Smooth muscle cell (in vitro differentiated cells): ENCODE measurements around the gene SSBP3. TPM values are rescaled to one million over a fixed set of nuclear protein-coding genes. Genes with fewer than 3 reads are reported as not detected.

Source experiments
- DNase-seq: peaks from one replicate; lab custom pipeline; 2025; ENCODE audit not compliant: unreplicated experiment; lab: John Stamatoyannopoulos, UW
- H2AFZ ChIP-seq: fragments of 200-600 bp; sonication (generic); 2 replicates; pipeline ENCODE4 v1.6.0; 2016; ENCODE audit warnings: antibody characterized with exemption, low read depth, mild to moderate bottlenecking
- H3F3A ChIP-seq: fragments of 200-600 bp; sonication (generic); 2 replicates; pipeline ENCODE4 v1.6.0; 2017; ENCODE audit warnings: antibody characterized with exemption, low read depth
- H3K27ac ChIP-seq: fragments of 200-600 bp; sonication (generic); 2 replicates; pipeline ENCODE4 v1.5.1; 2016; ENCODE audit warnings: low read depth, mild to moderate bottlenecking
- H3K27me3 ChIP-seq: fragments of 200-600 bp; sonication (generic); 2 replicates; pipeline ENCODE4 v1.6.1; 2016; ENCODE audit warnings: low read depth, mild to moderate bottlenecking
- H3K36me3 ChIP-seq: fragments of 200-600 bp; sonication (generic); 2 replicates; pipeline ENCODE4 v1.5.1; 2016; ENCODE audit warnings: low read depth
- H3K4me1 ChIP-seq: fragments of 200-600 bp; sonication (generic); 2 replicates; pipeline ENCODE4 v1.5.1; 2016; ENCODE audit warnings: low read depth
- H3K4me2 ChIP-seq: fragments of 200-600 bp; sonication (generic); 2 replicates; pipeline ENCODE4 v1.6.0; 2016; ENCODE audit warnings: mild to moderate bottlenecking
- H3K4me3 ChIP-seq: fragments of 200-600 bp; sonication (generic); 2 replicates; pipeline ENCODE4 v1.5.1; 2016; ENCODE audit warnings: mild to moderate bottlenecking
- H3K79me2 ChIP-seq: fragments of 200-600 bp; sonication (generic); 2 replicates; pipeline ENCODE4 v1.6.0; 2016; ENCODE audit warnings: low read depth, mild to moderate bottlenecking
- H3K9ac ChIP-seq: fragments of 200-600 bp; sonication (generic); 2 replicates; pipeline ENCODE4 v1.6.0; 2016; ENCODE audit warnings: low read depth
- H3K9me3 ChIP-seq: fragments of 200-600 bp; sonication (generic); replicated peaks from 2 replicates; pipeline ENCODE4 v1.5.1; 2016; ENCODE audit warnings: low read depth
- H4K20me1 ChIP-seq: fragments of 200-600 bp; sonication (generic); 2 replicates; pipeline ENCODE4 v1.6.0; 2016; ENCODE audit warnings: low read depth
- WGBS: methylation state at CpG from one replicate; pipeline ENCODE4 v1.1.7; 2016; ENCODE audit warnings: low lambda C conversion rate; 5-methylcytosine and 5-hydroxymethylcytosine counted together
- polyA plus RNA-seq: library from polyadenylated mRNA; unstranded; fragments of >200 nt; fragmentation: Nextera tagmentation; extraction: Ambion mirVana; gene quantifications from 2 replicates; pipeline ENCODE4 v1.2.1, GENCODE V29; 2016
- total RNA-seq: library from RNA; depleted of rRNA; stranded (reverse); fragments of >200 nt; gene quantifications from 2 replicates; pipeline ENCODE4 v1.2.3, GENCODE V29; 2014
- TF ChIP-seq, protein P1 (sequence below): fragments of 200-600 bp; sonication (generic); IDR thresholded peaks from 2 replicates; pipeline ENCODE4 v1.5.1; 2017; ENCODE audit warnings: borderline replicate concordance, mild to moderate bottlenecking, antibody characterized with exemption; ENCODE audit not compliant: insufficient read depth, poor library complexity, severe bottlenecking

SSBP3 gene
- total and polyA plus RNA-seq, 2 experiments from 2014 or later: 26.5 to 30.1 TPM

DNA sequence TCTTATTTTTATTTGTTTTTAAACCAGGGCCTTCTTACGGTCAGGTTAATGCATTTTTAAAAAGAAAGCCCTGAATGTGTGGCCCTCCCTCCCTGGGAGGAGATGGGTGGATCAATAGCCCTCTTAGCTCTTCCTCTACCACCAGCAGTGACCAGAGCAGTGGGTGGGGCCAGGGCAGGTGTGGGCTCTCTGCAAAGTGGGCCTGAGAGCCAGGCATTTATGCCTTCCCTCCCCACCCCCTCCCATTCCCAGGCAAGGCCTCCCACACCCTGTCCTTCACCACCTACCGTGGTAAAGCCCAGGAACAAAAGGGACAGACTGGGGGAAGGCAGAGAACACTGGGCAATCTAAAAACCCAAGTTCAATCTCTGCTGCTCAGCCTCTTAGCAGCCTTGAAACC is 63.9 kb downstream of the SSBP3 start:
- Histone ChIP-seq H3K36me3 (no peaks in the 10 kb centered on the region), H3K4me3 (no peak overlapping the region), H3K4me2 (no peak overlapping the region), H3K9me3 (no peaks in the 10 kb centered on the region), H2AFZ (no peak overlapping the region), H3F3A (peaks cover 10% of the 10 kb centered on the region), H3K27me3 (no peaks in the 10 kb centered on the region), H3K79me2 (peaks cover 61% of the 10 kb centered on the region), H4K20me1 (peaks cover 86% of the 10 kb centered on the region), H3K27ac (no peak overlapping the region), H3K4me1 (peaks cover 10% of the 10 kb centered on the region), H3K9ac (no peak overlapping the region)
- TF ChIP-seq, protein P1, sequence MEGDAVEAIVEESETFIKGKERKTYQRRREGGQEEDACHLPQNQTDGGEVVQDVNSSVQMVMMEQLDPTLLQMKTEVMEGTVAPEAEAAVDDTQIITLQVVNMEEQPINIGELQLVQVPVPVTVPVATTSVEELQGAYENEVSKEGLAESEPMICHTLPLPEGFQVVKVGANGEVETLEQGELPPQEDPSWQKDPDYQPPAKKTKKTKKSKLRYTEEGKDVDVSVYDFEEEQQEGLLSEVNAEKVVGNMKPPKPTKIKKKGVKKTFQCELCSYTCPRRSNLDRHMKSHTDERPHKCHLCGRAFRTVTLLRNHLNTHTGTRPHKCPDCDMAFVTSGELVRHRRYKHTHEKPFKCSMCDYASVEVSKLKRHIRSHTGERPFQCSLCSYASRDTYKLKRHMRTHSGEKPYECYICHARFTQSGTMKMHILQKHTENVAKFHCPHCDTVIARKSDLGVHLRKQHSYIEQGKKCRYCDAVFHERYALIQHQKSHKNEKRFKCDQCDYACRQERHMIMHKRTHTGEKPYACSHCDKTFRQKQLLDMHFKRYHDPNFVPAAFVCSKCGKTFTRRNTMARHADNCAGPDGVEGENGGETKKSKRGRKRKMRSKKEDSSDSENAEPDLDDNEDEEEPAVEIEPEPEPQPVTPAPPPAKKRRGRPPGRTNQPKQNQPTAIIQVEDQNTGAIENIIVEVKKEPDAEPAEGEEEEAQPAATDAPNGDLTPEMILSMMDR: no peak
- DNase-seq: no peak
- 66% methylated on average over 2 of the region's 2 CpGs for WGBS

DNA sequence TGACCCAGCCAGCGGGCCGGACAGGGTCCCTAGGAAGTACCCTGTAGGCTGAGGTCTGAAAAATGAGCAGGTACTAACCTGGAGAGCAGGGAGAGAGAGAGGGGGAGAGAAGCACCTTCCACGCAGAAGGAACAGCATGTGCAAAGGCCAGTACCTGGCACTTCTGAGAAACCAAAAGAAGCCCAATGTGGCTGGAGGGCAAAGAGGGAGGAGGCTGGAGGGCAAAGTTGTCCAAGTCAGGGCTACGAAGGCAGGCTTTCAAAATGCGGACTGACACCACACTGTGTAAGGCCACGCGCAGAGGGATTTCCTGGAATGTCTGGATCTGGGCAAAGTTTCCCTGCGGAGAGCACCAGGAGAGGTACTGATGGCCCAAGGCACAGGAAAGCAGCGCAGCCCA is 64.4 kb downstream of the SSBP3 start:
- TF ChIP-seq, protein P1: no peak
- H3K9ac ChIP-seq: no peak overlapping the region
- no peak overlapping the region for H3K4me2 ChIP-seq
- peaks cover 10% of the 10 kb centered on the region for H3F3A ChIP-seq
- H2AFZ ChIP-seq: no peak overlapping the region
- peaks cover 81% of the 10 kb centered on the region for H4K20me1 ChIP-seq
- 94% methylated on average over 9 of the region's 9 CpGs for WGBS
- H3K4me3 ChIP-seq: no peak overlapping the region
- H3K27ac ChIP-seq: no peak overlapping the region
- H3K36me3 ChIP-seq: no peaks in the 10 kb centered on the region
- peaks cover 11% of the 10 kb centered on the region for H3K4me1 ChIP-seq
- no peak for DNase-seq
- no peaks in the 10 kb centered on the region for H3K9me3 ChIP-seq
- H3K79me2 ChIP-seq: peaks cover 56% of the 10 kb centered on the region
- H3K27me3 ChIP-seq: no peaks in the 10 kb centered on the region

DNA sequence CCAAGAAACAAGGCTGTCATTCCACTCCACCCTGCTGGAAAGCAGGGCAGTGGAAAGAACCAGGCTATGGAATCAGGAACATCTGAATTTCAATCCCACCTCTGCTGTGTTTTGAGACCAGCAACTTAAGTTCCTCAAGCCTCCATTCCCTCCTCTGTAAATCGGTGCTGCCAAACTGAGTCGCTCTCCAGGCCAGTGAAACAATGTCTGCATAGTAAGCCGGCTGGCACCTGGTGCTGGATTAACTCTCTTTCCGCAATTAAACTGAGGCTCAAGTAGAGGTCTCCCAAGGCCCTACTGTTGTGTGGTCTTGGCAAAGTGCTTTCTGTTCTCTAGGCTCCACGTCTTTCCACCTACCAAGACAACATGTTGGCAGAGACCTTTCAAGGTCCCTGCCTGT is 65.3 kb downstream of the SSBP3 start:
- H3K4me3 ChIP-seq: no peak overlapping the region
- no peak overlapping the region for H3K4me2 ChIP-seq
- no peak overlapping the region for H3K27ac ChIP-seq
- no peak for DNase-seq
- 81% methylated on average over 5 of the region's 5 CpGs for WGBS
- TF ChIP-seq, protein P1: no peak
- H3K36me3 ChIP-seq: no peaks in the 10 kb centered on the region
- no peaks in the 10 kb centered on the region for H3K27me3 ChIP-seq
- H2AFZ ChIP-seq: no peak overlapping the region
- no peaks in the 10 kb centered on the region for H3K9me3 ChIP-seq
- H3F3A ChIP-seq: peaks cover 18% of the 10 kb centered on the region
- H3K9ac ChIP-seq: no peak overlapping the region
- peaks cover 49% of the 10 kb centered on the region for H3K79me2 ChIP-seq
- peaks cover 19% of the 10 kb centered on the region for H3K4me1 ChIP-seq
- H4K20me1 ChIP-seq: peaks cover 72% of the 10 kb centered on the region

- no peaks in the 10 kb centered on the region for H3K27me3 ChIP-seq
- H2AFZ ChIP-seq: no peak overlapping the region
- H3F3A ChIP-seq: peaks cover 18% of the 10 kb centered on the region
- no peak for DNase-seq
- no peak overlapping the region for H3K4me3 ChIP-seq
- TF ChIP-seq, protein P1: no peak
- peaks cover 22% of the 10 kb centered on the region for H3K4me1 ChIP-seq
- H3K27ac ChIP-seq: no peak overlapping the region
- peaks cover 45% of the 10 kb centered on the region for H3K79me2 ChIP-seq
- H3K9ac ChIP-seq: no peak overlapping the region
- H4K20me1 ChIP-seq: peaks cover 68% of the 10 kb centered on the region
- H3K9me3 ChIP-seq: no peaks in the 10 kb centered on the region
- WGBS: 87% methylated on average over 6 of the region's 6 CpGs
- no peak overlapping the region for H3K4me2 ChIP-seq
- H3K36me3 ChIP-seq: no peaks in the 10 kb centered on the region
Observed at GRCh38 chr1:54340434-54340833, 65.8 kb downstream of the SSBP3 start.
